GM04503 (cell line): ENCODE measurements around the gene LHFPL3.
"Not testable (repeated sequence)": the region's sequence is repeated elsewhere in the genome, so short reads cannot be mapped to it uniquely, and the experiment has no call there.

Source experiments
- DNase-seq: peaks from one replicate; pipeline ENCODE4 v3.0.0-alpha.2; 2012; ENCODE audit warnings: low read depth

LHFPL3 gene

GRCh38 chr7:104933521-104933988, 605.2 kb downstream of the LHFPL3 start:
- DNase-seq, result no peak

- no peak for DNase-seq
Observed at GRCh38 chr7:104934665-104935064, 606.3 kb downstream of the LHFPL3 start.

GRCh38 chr7:104935276-104935675, 606.9 kb downstream of the LHFPL3 start:
- no peak for DNase-seq

GRCh38 chr7:104936546-104936945, 608.1 kb downstream of the LHFPL3 start:
- DNase-seq, result no peak

GRCh38 chr7:104937489-104937888, 609.1 kb downstream of the LHFPL3 start:
- not testable (repeated sequence) for DNase-seq

GRCh38 chr7:104938741-104939390, 610.5 kb downstream of the LHFPL3 start:
- DNase-seq, result no peak

- no peak for DNase-seq
Observed at GRCh38 chr7:104940023-104940710, 611.8 kb downstream of the LHFPL3 start.

- DNase-seq, result no peak
Observed at GRCh38 chr7:104943502-104944343, 615.3 kb downstream of the LHFPL3 start.

GRCh38 chr7:104945599-104945956, 617.2 kb downstream of the LHFPL3 start:
- DNase-seq, result no peak

- no peak for DNase-seq
Observed at GRCh38 chr7:104946338-104946737, 617.9 kb downstream of the LHFPL3 start.

GRCh38 chr7:104950006-104950405, 621.6 kb downstream of the LHFPL3 start:
- DNase-seq, result no peak

- no peak for DNase-seq
Observed at GRCh38 chr7:104950754-104951153, 622.4 kb downstream of the LHFPL3 start.

GRCh38 chr7:104951546-104951945, 623.1 kb downstream of the LHFPL3 start:
- DNase-seq, result no peak

- DNase-seq, result no peak
Observed at GRCh38 chr7:104955276-104955675, 626.9 kb downstream of the LHFPL3 start.
